ENCODE results near the gene SLC31A1.

GRCh38 chr9:113219186-113219936, 2.0 kb upstream of the SLC31A1 start:
- TF ChIP-seq CTCF (conservative IDR thresholded peaks at IDR 0.05; ENCODE audit: low read depth in 2 of 2), result no peak
- TF ChIP-seq JUNB (IDR thresholded peaks at IDR 0.05; ENCODE audit: unreplicated experiment), result no peak
- no peak for TF ChIP-seq EZH2phosphoT487 (IDR thresholded peaks at IDR 0.05; ENCODE audit: unreplicated experiment)
- no peak for TF ChIP-seq POLR2AphosphoS5 (IDR thresholded peaks at IDR 0.05; ENCODE audit: low read depth)
- TF ChIP-seq EZH2 (IDR thresholded peaks at IDR 0.05; ENCODE audit: low read depth, unreplicated experiment), result no peak
- no peak for TF ChIP-seq CREB1 (CRISPR knock-in tag; IDR thresholded peaks at IDR 0.05; ENCODE audit: low read depth)
- no peak for TF ChIP-seq ETS1 (IDR thresholded peaks at IDR 0.05)
- no peak for TF ChIP-seq STAT1 (IDR thresholded peaks at IDR 0.05; ENCODE audit: unreplicated experiment)

All from GM23338 (cell line).